CD1c-positive myeloid dendritic cell (primary cell): Measurements from ENCODE around the gene CCDC102A.
A peak's percentile ranks its signal among the peaks of the same experiment; 100 is the strongest.
"Not testable (repeated sequence)": the region's sequence is repeated elsewhere in the genome, so short reads cannot be mapped to it uniquely, and the experiment has no call there.

ENCODE experiments used
- DNase-seq: peaks from one replicate; pipeline ENCODE4 v3.0.0-alpha.2; 2016; ENCODE audit errors: extremely low spot score

The CCDC102A gene

GRCh38 chr16:57565461-57565860, 29.1 kb upstream of the CCDC102A start:
- no peak for DNase-seq

DNA sequence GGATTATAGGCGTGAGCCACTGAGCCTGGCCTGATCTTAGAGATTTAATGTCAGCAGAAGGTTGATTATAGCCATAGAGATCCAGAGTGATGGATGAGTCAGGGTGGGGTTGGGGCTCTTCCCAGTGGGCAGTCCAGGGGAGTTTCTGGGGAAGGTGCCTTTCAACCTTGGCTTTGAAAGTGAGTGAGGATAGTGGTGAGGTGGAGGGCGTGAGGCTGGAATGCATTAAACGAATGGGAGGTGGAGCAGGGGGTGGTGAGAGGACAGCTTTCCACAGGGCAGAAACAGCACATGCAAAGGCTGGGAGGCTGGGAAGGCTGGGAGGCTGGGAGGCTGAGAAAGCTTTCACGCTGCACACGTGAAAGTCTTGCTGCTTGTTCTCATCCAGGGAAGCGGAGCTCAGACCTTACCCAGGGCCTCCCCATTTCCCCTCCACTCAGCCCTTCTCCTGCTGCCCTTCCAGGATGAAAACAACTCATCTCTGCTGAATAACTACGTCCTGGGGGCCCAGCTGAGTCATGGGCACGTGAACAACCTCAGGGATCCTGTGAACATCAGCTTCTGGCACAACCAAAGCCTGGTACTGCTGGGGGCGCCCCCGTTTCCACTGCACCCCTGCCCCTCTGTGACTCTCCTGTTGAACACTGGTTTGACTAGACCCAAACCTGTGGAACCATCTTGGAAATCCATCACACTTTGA, 28.4 kb upstream of the CCDC102A start:
- no peak for DNase-seq

- no peak for DNase-seq
Observed at GRCh38 chr16:57563761-57564160, 27.4 kb upstream of the CCDC102A start.

GRCh38 chr16:57563487-57563750, 27.0 kb upstream of the CCDC102A start:
- no peak for DNase-seq

DNA sequence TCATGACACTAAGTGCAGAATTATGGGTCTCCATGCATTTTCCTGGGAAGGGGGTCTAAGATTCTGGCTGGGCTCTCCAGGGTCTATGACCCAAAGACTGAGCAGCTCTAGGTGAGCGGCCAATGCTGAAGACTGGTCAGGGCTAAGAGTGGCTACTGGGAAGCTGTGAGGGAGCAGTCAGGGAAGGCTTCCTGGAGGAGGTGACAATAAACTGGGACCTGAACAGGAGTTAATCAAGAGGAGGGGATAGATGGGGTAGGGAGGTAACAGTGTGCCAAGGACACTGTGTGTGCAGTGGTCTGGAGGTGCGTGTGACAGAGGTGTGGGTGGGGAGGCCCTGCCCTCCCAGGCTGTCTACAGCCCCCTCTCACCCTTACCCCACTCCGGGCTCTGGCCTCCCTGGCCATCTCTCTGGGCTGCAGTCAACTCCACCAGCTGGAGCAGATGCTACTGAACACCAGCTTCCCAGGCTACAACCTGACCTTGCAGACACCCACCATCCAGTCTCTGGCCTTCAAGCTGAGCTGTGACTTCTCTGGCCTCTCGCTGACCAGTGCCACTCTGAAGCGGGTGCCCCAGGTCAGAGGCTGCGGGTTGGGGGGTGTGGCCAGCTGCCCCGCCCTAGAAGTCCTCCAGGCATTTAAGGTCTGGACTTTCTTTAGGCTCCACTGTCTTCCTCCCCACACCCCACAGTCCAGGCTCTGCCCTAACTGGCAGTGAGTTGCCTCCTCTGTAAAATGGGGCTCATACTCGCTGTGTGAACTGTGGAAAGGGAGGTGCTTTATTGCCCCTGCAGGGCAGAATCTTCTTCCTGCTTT, 26.5 kb upstream of the CCDC102A start:
- DNase-seq = no peak

GRCh38 chr16:57562066-57562465, 25.7 kb upstream of the CCDC102A start:
- no peak for DNase-seq

- DNase-seq = no peak
Observed at GRCh38 chr16:57559072-57559790, 22.9 kb upstream of the CCDC102A start.

- no peak for DNase-seq
Observed at GRCh38 chr16:57556941-57557541, 20.7 kb upstream of the CCDC102A start.

- peak; percentile 28 for DNase-seq
Observed at GRCh38 chr16:57555831-57556230, 19.5 kb upstream of the CCDC102A start.

DNA sequence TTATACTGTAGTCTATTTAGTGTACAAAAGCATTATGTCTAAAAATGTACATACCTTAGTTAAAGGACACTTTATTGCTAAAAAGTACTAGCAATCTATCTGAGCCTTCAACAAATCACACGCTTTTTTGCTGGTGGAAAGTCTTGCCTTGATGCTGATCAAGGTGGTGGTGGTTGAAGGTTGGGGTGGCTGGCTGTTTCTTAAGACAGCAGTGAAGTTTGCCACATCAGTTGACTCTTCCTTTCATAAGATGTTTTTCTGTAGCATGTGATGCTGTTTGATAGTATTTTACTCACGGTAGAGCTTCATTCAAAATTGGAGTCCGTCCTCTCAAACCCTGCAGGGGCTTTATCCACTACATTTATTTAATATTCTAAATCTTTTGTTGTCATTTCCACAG, 14.7 kb upstream of the CCDC102A start:
- DNase-seq = no peak

DNA sequence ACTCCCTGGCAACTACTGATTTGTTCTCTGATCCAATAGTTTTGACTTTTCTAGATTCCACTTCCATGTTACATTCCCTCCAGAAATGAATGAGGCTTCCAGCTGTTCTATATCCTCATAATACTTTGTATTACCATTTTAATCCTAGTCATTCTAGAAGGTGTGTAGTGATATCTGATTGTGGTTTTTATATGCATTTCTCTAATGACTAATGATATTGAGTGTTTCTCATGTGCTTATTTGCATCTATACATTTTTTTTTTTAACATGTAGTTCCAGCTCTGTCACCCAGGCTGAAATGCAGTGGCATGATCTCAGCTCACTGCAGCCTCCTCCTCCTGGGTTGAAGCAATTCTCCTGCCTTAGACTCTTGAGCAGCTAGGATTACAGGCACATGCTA, 13.4 kb upstream of the CCDC102A start:
- DNase-seq = peak; percentile 22

DNA sequence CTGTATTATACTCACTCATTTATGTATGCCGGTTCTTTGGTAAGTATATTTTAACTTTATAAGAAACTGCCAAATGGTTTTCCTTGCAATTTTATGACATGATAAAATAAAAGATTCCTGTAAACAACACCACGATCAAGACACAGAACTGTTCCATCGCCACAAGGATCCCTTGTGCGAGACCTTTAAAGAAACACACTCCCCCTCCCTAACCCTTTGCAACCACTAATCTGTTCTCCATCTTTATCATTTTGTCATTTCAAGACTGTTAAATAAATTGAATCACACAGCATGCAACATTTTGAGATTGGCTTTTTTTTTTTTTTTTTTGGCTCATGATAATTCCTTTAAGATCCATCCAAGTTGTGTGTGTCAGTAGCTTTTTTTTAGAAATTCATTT, 12.0 kb upstream of the CCDC102A start:
- DNase-seq = no peak

- DNase-seq = not testable (repeated sequence)
Observed at GRCh38 chr16:57547524-57547923, 11.2 kb upstream of the CCDC102A start.

GRCh38 chr16:57544124-57544653, 7.8 kb upstream of the CCDC102A start:
- DNase-seq = peak; percentile 91

DNA sequence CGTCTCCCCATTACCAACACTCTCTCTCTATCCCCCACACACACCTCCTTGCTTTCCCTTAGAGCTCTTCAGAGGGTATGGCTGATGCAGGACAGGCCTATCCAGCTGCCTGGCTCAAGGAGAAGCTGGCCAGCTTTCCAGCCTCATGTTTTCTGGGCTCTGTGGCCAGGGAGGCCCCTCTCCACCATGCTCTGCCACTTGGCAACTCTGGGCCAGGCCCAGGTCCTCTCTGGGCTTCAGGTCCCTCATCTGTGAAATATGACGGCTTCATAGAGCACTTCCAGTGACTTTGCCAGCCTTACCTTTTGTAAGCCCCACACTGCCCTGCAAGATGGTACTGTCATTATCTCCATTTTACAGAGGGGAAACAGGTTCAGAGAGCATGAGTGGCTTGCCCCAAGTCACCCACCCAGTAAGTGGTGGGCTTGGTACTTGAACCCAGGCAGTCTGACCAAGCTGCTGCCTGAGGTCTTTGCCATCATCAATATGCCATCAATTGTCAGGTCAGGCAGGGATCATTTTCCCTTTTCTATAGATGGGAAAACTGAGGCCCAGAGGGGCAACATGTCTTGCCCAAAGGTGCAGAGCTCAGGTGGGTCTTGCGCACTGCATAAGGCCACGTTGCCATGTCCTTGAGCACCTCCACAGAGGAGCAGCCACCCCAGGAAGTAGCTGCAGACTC, 5.5 kb upstream of the CCDC102A start:
- DNase-seq = no peak

DNA sequence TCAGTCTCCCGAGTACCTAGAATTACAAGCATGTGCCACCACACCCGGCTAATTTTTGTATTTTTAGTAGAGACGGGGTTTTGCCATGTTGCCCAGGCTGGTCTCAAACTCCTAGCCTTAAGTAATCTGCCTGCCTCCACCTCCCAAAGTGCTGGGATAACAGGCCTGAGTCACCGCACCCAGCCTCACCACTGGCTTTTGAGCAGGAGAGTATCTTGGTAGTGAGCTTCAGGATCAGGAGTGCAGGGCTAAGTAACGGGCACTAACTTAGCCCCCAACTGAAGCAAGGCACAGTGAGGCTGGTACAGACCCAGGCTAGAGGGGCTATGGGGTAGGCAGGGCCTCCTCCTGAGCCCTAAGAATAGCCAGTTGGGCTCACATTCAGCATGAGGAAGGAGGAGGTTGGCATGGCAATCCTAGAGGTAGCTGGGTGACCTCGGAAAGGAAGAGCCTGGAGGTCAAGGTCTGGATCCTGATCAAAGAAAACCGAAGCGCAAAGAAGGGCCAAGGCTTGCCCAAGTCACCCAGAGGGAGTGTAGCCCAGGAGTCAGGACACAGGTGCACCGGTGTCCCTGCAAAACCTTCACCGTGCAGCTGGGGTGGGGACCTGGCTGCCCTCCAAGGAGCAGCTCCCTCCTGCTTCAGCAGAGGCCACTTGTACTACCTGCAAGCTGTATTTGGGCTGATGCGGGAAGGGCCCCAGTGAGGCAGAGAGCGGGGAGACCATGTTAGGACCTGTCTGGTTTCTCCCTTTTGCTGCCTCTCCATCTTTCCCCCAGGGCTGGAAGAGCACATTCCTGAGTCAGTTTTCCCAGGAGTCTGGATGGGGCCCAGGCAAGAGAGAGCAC, 4.8 kb upstream of the CCDC102A start:
- DNase-seq = no peak

GRCh38 chr16:57540387-57540786, 4.0 kb upstream of the CCDC102A start:
- no peak for DNase-seq

GRCh38 chr16:57539072-57539796, 2.9 kb upstream of the CCDC102A start:
- DNase-seq = peak; percentile 83

DNA sequence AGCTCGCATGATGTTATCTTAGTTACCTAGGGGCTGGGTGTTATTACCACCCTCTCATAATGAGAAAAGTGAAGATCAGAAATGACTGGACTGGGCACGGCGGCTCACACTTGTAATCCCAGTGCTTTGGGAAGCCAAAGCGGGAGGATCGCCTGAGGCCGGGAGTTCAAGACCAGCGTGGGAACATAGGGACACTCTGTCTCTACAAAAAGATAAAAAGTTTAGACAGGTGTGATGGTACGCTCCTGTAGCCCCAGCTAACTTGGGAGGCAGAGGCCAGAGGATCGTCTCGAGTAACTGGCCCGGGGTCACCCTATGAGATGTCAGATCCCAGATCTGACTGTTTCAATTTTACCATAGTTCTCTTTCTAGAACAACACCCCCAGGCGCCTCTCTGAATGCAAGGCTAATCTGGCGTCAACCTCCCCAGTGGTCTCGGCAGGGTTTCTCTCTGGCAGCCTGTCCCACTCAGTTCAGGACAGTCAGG, 1.9 kb upstream of the CCDC102A start:
- DNase-seq = no peak
